Measurements from ENCODE around the gene RPP25L.

Gene RPP25L

DNA sequence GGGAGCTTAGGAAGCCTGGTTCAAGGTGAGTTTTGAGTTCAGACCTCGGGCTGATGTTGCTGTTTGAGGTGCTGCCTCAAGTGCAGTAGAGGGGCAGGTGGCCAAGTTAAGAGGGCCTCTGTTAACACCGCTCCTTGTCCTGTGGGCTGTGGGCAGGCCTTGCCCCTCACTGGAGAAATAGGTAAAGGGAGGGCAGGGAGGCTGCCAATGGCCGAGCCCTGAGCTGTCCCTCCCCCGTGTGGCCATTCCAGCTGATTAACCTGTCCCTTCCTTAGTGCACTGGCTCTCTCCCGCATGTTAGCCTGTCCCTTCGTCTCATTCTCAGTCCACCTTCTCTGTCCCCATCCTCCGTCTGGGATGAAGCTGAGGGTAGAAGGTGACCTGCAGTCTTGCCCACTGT is 43.8 kb downstream of the RPP25L start:
- DNase-seq (ENCODE audit: low read depth), result no peak

DNA sequence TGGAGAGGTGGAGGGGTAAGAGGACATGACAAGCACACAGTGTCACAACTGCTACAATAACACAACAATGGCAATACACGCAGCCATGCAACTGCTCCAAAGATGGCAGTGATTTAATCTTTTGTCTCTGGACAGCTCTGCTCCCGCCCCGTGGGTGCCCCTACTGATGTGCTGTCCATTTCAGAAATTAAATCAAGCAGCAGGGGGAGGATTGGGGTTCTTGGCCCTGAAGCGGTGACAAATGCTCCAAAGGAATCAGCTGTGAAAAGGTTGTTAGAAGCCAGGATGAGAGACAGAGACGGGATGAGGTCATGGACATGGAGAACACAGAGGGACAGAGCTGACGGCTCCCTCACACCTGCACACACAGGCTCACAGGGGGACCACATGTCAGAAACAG is 44.9 kb downstream of the RPP25L start:
- no peak for DNase-seq (ENCODE audit: low read depth)

DNA sequence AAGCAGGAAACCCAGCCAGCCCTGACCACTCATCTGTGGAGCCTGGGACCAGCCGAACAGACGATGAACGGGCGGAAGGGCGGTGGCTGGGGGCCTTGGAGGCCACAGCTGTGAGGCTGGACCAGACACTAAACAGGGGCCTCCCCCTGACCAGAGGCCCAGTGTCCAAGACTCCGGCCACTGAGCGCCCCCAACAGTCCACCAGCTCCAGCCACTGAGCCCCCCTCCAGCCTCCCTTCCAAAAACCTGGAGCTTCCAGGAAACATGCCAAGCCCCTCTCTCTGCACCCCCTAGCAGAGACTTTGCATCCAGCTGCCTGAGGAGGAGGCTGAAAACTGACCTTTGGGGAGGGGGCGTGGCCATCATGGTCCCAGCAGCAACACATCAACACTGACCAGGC is 45.6 kb downstream of the RPP25L start:
- no peak for DNase-seq (ENCODE audit: low read depth)

DNA sequence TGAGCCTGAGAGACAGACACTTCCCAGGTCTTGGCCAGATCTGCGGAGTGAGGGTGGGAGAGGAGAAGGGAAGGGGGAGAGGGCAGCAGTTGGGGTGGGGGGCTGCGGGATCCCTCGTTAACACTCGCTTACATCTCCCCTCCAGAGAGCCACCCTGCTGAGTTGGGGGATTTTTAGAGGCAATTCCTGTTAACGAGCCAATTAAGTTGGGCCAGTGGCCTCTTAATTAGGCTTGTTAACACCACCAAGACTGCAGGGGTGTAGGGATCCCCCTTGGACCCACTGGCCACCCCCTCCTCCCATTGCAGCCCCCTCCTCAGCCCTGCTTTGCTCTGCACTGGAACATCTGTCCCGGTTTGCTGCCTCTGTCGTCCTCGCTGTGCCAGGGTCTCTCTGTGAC is 46.0 kb downstream of the RPP25L start:
- DNase-seq (ENCODE audit: low read depth), result no peak

DNA sequence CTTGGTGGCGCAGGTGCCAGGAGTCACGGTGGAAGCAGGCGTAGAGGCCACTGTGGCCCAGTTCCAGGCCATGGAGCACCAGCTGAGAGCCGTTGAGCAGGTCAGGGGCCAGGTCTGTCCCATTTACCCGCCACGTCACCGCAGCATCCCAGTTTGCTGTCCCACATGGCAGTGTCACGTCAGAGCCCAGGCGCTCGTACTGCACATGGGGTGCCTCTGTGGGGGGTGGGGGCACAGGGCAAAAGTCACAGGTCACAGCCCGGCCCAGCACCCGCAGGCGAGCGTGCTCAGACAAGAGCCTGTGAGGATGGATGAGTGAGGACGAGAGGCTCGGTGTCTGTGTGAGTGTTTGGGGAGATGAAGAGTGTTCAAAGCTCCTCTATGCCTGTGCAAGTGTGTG is 47.3 kb downstream of the RPP25L start:
- DNase-seq (ENCODE audit: low read depth), result no peak

DNA sequence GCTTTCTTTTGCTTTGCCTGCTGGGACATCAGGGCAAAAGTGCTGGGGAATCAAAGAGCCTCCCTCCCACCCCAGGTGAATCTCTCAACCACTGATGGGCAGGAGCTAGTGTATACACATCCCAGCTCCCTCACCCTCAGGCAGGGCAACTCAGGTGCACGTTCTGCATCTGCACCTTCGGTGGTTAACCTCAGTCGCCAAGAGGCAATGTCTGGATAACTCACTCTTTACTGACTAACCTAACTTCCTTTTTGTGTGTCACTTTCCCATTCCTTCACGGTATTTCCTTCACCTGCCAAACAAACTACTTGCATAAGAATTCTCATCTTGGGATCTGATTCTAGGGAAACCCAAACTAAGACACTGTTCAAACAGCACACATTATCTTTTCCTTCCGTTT is 48.6 kb downstream of the RPP25L start:
- DNase-seq (ENCODE audit: low read depth), result no peak

DNA sequence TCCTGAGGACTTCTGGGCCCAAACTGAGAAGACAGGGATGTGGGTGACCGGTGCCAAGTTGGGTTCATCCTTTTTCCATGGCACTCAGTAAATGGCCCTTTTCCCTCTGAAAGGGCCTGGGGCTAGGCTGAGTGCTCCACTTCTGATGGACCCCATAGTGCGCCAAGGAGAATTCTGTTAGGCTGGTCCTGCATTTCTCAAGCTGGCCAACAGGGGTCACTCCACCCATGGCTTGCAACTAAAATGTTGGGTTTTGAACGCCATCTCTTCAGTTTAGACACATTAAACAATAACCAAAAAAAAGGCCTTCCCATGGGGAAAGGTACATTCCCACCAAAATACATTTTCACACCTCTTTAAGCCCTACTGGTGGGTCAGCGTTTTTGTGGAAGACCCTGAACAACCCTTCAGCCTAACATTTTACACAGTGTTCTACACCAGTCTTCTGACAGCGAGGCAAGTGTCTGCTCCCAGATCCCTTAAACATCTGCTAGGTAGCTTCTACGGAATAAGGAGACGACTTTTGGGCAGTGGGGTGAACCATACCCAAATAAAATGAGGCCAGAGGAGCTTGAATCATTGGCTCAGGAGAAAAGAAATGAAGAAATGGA is 49.7 kb downstream of the RPP25L start:
- no peak for DNase-seq (ENCODE audit: low read depth)

DNA sequence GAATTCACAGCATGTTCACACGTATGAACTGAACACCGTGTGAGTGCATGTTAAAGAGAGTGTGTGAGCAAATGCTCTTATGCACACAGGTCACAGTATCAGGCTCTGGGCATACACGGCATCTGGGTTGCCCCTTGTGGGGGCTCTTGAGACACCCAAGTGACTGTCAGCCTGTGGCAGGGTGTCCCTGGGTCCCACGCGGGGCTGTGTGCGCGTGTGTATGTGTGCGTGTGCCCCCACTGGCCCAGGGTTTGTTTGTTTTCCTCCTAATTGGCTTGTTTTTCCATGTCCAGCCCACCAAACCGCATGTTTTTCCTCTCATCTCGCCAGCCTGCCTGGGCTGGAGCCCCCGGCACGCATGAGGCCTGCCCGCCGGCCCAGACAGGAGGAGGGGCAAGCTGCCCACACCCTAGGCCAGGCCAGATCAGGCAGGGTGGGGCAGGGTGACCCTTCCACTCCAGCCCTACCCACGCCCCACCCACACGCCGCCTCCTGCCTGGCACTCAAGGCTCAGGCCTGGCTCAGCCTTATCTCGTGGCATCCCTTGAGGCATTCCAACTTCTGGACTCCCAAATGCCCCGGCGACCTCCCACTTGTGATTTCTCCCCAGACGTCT is 51.2 kb downstream of the RPP25L start:
- DNase-seq (ENCODE audit: low read depth), result no peak
